Mucosa of gallbladder (tissue), 1 donor: ENCODE data around the gene SDK2. TPM values are rescaled to one million over a fixed set of nuclear protein-coding genes. Genes with fewer than 3 reads are reported as not detected.

ENCODE experiments used
- DNase-seq: peaks from one replicate; pipeline ENCODE4 v3.0.0-alpha.2; 2020; ENCODE audit warnings: low spot score
- total RNA-seq: library from RNA; stranded (reverse); gene quantifications from one replicate; pipeline ENCODE4 v1.2.1, GENCODE V29; 2021
- donor health status: DM: no; HTN: no; CAD: no.

Gene SDK2
- total RNA-seq, 1 donor from 2014 or later: 12.9 TPM

DNA sequence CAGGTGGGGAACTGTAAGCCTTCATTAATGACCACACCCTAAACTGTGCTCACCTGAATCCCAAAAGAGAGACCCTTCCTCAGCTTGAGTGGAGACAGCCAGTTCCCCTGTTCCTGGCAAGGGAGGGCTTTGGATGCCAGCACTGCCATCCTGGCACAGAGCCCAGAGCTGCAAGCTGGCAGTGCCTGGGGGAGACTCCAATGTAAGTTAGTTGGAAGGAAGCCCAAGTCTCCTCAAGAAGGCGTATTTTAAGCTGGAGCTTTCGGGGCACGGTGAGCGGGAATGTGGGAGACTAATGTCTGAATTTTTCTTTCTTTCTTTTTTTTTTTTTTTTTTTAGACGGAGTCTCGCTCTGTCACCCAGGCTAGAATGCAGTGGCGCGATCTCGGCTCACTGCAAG lies 337.1 kb downstream of the SDK2 start:
- peak; percentile 56 for DNase-seq

GRCh38 chr17:73305845-73306836 lies 338.1 kb downstream of the SDK2 start:
- no peak for DNase-seq

- peak; percentile 45 for DNase-seq
Measured at GRCh38 chr17:73304971-73305812, 339.1 kb downstream of the SDK2 start.

DNA sequence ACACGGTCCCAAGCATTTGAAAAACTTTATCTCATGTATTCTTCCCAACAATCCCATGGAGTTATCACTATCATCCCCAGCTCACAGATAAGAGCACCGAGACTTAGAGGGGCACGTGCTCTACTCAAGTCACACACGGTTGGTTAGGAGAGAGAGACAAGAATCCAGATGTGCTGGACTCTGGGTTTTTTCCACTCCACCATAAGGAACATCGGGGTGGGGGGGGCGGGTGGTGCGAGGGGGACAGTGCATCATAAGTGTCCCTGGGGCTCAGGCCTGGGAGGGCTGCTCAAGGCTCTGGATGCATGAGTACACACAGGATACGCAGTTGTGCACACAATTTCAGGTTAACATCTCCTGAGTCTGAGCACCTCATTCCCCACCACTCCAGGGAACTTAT lies 339.8 kb downstream of the SDK2 start:
- no peak for DNase-seq

GRCh38 chr17:73302189-73302588 lies 342.1 kb downstream of the SDK2 start:
- no peak for DNase-seq

DNA sequence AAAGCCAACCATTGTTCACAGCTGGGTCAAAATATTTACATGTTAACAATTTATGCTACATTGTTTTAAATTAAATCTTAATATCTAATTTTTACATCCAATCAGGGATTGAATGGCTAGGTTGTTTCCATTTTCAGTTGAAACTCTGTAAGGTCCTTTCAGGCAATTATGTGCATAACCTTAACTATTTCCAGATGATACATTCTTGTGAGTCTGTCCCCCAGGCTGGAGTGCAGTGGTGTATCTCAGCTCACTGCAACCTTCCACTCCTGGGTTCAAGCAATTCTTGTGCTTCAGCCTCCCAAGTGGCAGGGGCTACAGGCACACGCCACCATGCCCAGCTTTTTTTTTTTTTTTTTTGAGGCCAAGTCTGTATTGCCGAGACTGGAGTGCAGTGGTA lies 342.9 kb downstream of the SDK2 start:
- no peak for DNase-seq

DNA sequence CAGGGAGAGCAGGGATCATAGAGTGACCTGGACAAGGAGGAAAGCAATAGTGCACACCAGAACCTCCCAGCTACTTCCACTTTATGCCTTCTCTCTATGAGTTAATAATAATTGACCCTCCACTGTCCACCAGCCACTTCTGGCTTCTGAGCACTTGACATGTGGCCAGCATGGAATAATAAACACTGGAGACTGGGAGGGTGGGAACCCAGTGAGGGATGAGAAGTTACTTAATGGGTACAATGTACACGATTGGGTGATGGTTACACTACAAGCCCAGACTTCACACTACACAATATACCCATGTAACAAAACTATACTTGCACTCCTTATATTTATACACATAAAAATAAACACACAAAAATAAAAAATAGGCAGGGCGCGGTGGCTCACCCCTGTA lies 343.9 kb downstream of the SDK2 start:
- no peak for DNase-seq

- no peak for DNase-seq
Measured at GRCh38 chr17:73297934-73298861, 346.0 kb downstream of the SDK2 start.

- DNase-seq: peak; percentile 79
Measured at GRCh38 chr17:73293480-73293911, 350.7 kb downstream of the SDK2 start.

DNA sequence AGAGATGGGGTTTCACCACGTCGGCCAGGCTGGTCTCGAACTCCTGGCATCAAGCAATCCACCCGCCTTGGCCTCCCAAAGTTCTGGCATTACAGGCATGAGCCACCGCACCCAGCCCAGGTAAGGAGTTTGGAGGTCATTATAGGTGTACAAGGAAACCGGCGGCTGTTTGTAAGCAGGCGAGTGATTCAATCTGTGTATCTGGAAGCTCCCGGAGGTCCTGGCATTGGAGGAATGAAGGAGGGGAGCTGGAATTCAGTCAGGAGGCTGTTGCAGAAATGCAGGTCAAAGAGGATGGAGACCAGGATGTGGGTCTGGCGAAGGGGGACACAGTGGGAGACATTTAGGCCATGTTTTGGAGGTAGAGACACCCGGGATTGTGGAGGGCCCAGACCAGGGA lies 351.2 kb downstream of the SDK2 start:
- peak; percentile 40 for DNase-seq

- no peak for DNase-seq
Measured at GRCh38 chr17:73292031-73292531, 352.2 kb downstream of the SDK2 start.

DNA sequence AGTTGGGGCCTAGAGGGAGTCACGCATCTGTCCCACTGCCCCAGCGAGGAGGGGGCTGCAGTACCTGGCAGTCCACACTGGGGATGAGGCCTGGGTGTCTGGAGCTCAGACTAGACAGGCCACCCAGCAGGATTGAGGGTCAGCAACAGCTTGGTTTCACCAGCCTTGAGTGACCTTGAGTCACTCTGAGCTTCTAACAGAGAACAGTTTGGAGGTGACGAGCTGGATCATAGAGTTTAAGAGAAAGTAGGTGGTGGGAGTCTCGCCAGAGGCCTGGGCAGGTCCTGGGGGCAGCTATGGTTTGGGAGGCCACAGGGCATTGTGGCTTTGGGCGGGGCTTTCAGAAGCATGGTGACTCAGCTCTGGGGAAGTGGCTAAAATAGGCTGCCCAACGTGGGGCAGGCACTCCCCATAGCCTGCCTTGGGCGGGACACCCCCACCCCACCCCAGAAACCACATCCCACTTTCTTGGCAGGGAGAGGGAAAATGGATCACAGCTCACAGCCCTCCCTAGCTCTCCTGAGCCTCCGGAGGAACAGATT lies 352.9 kb downstream of the SDK2 start:
- DNase-seq: no peak

GRCh38 chr17:73290399-73291259 lies 353.6 kb downstream of the SDK2 start:
- no peak for DNase-seq

GRCh38 chr17:73289549-73290254 lies 354.5 kb downstream of the SDK2 start:
- no peak for DNase-seq

- DNase-seq: peak; percentile 85
Measured at GRCh38 chr17:73288534-73289302, 355.5 kb downstream of the SDK2 start.

GRCh38 chr17:73286863-73287296 lies 357.4 kb downstream of the SDK2 start:
- DNase-seq: peak; percentile 54

GRCh38 chr17:73285916-73286862 lies 358.1 kb downstream of the SDK2 start:
- no peak for DNase-seq
